ENCODE measurements around the gene CABP1. TPM values are rescaled to one million over a fixed set of nuclear protein-coding genes. Genes with fewer than 3 reads are reported as not detected.

CABP1 gene
- total RNA-seq, 1 donor from 2014 or later: 0.47 TPM

DNA sequence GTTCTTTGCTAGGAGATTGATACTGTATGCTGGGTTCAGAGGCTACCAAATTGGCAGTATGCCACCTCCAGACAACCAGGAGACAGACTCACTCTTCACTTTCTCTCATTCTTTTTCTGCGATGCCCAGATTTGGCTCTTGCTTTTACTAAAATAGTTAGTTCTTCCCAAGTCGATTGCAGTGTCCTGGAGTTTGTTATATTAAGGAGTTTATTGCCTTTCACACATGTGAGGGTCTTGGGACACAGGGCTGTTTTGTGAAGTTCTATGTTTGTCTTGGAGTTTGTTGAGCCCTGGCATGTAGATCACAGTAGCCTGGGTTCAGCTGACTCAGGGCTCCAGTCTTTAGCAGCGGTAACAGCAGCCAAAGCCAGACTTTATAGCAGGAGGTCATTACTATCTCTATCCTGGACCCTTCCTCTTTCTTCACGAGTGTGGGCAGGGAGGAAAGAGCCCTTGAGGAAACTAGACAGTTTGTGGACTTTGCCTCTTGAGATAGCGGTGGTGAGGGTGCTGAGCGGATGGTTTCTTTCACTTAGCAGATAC is 48.2 kb downstream of the CABP1 start:
- Mint-ChIP-seq H3K9me3 (no peaks in the 10 kb centered on the region), H3K4me3 (peak overlapping the region; percentile 94), H3K36me3 (no peaks in the 10 kb centered on the region), H3K4me1 (peaks cover 55% of the 10 kb centered on the region), H3K27ac (peak overlapping the region; percentile 6), H3K27me3 (ENCODE audit: insufficient read depth, low read depth) (peaks cover 7% of the 10 kb centered on the region)
- Histone ChIP-seq H3K4me1 (peaks cover 27% of the 10 kb centered on the region), H3K36me3 (no peaks in the 10 kb centered on the region), H3K9ac (peak overlapping the region; percentile 75), H3K4me3 (peak overlapping the region; percentile 91), H3K9me3 (ENCODE audit: low read depth) (no peaks in the 10 kb centered on the region), H3K27me3 (no peaks in the 10 kb centered on the region), H3K27ac (no peak overlapping the region), H3K4me2 (peak overlapping the region; percentile 99), H2AFZ (replicated peaks) (no peak overlapping the region), H3F3A (ENCODE audit: low read depth) (peaks cover 33% of the 10 kb centered on the region), H3K79me2 (ENCODE audit: low read depth) (peaks cover 63% of the 10 kb centered on the region), H4K20me1 (ENCODE audit: low read depth) (peaks cover 62% of the 10 kb centered on the region)
- TF ChIP-seq, protein P1, sequence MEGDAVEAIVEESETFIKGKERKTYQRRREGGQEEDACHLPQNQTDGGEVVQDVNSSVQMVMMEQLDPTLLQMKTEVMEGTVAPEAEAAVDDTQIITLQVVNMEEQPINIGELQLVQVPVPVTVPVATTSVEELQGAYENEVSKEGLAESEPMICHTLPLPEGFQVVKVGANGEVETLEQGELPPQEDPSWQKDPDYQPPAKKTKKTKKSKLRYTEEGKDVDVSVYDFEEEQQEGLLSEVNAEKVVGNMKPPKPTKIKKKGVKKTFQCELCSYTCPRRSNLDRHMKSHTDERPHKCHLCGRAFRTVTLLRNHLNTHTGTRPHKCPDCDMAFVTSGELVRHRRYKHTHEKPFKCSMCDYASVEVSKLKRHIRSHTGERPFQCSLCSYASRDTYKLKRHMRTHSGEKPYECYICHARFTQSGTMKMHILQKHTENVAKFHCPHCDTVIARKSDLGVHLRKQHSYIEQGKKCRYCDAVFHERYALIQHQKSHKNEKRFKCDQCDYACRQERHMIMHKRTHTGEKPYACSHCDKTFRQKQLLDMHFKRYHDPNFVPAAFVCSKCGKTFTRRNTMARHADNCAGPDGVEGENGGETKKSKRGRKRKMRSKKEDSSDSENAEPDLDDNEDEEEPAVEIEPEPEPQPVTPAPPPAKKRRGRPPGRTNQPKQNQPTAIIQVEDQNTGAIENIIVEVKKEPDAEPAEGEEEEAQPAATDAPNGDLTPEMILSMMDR (IDR thresholded peaks at IDR 0.05): no peak
- DNase-seq (ENCODE audit: low spot score): no peak

DNA sequence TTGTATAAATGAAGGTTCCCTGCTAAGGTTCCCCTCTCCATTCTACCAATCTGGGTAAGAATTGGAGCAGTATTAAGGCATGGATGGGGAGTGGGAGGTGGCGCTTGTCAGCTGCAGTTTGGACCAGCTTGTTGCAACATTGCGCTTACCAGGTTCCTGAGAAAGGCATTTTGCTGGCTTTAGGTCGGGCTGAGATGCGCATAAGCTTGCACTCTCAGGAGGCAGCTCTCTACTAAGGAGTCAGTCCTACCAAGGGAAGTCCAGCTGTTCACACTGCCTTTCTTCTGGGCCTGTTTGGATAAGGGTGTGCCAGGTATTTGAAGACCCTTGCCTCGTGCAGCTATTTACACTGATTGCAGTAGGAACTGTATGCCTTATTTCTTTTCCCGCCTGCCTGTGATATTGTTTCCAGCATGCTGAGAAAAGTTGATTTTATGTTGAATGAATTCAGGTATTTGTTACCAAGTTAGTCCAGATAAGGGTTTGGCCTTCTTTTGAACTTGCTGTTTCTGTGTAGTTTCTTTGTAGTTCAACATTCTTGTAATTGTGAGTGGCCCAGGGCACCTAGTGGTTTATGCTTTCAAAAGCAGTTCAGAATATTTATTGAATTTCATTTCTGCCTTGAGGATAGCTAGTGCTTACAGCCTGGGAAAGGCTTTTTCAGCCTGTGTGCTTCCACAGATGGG is 49.1 kb downstream of the CABP1 start:
- Mint-ChIP-seq H3K27me3 (ENCODE audit: insufficient read depth, low read depth) (peaks cover 11% of the 10 kb centered on the region), H3K4me1 (peaks cover 65% of the 10 kb centered on the region), H3K4me3 (peak overlapping the region; percentile 94), H3K9me3 (no peaks in the 10 kb centered on the region), H3K27ac (no peak overlapping the region), H3K36me3 (peaks cover 2% of the 10 kb centered on the region)
- no peak for DNase-seq (ENCODE audit: low spot score)
- Histone ChIP-seq H3K4me2 (peak overlapping the region; percentile 99), H3K27me3 (no peaks in the 10 kb centered on the region), H3F3A (ENCODE audit: low read depth) (peaks cover 38% of the 10 kb centered on the region), H3K36me3 (no peaks in the 10 kb centered on the region), H3K4me1 (peaks cover 36% of the 10 kb centered on the region), H3K4me3 (peak overlapping the region; percentile 91), H3K9me3 (ENCODE audit: low read depth) (no peaks in the 10 kb centered on the region), H4K20me1 (ENCODE audit: low read depth) (peaks cover 71% of the 10 kb centered on the region), H3K27ac (no peak overlapping the region), H3K79me2 (ENCODE audit: low read depth) (peaks cover 63% of the 10 kb centered on the region), H3K9ac (no peak overlapping the region), H2AFZ (replicated peaks) (no peak overlapping the region)
- TF ChIP-seq EZH2 (IDR thresholded peaks at IDR 0.05) (no peak), EZH2phosphoT487 (IDR thresholded peaks at IDR 0.05) (no peak)
- TF ChIP-seq, protein P1 (IDR thresholded peaks at IDR 0.05): no peak

DNA sequence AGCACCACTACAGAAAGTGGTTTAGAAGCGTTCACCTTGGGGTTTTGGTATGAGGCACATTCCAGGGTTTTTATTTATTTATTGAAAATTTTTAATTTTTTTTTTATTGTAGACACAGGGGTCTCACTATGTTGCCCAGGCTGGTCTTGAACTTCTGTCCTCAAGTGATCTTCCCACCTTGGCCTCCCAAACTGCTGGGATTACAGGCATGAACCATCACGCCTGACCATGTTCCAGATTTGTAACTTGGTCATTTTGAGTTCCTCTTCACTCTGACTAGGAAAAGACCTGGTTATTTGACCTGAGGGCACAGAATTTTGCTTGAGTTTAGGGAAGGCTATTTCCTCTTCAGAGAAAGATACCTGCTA is 49.6 kb downstream of the CABP1 start:
- Mint-ChIP-seq H3K36me3 (peaks cover 7% of the 10 kb centered on the region), H3K4me3 (no peak overlapping the region), H3K4me1 (peaks cover 70% of the 10 kb centered on the region), H3K9me3 (no peaks in the 10 kb centered on the region), H3K27me3 (ENCODE audit: insufficient read depth, low read depth) (peaks cover 13% of the 10 kb centered on the region), H3K27ac (no peak overlapping the region)
- Histone ChIP-seq H2AFZ (replicated peaks) (no peak overlapping the region), H3K9me3 (ENCODE audit: low read depth) (no peaks in the 10 kb centered on the region), H3K27ac (no peak overlapping the region), H3K4me1 (peaks cover 37% of the 10 kb centered on the region), H3K36me3 (no peaks in the 10 kb centered on the region), H3K4me3 (no peak overlapping the region), H4K20me1 (ENCODE audit: low read depth) (peaks cover 77% of the 10 kb centered on the region), H3F3A (ENCODE audit: low read depth) (peaks cover 33% of the 10 kb centered on the region), H3K4me2 (no peak overlapping the region), H3K79me2 (ENCODE audit: low read depth) (peaks cover 63% of the 10 kb centered on the region), H3K9ac (no peak overlapping the region), H3K27me3 (no peaks in the 10 kb centered on the region)
- TF ChIP-seq EZH2phosphoT487 (IDR thresholded peaks at IDR 0.05): no peak
- no peak for TF ChIP-seq EZH2 (IDR thresholded peaks at IDR 0.05)
- TF ChIP-seq, protein P1 (IDR thresholded peaks at IDR 0.05): no peak
- no peak for DNase-seq (ENCODE audit: low spot score)

Measured in neural progenitor cell (in vitro differentiated cells).